NK-92 treated with Interleukin-12 subunit alpha and Interleukin-12 subunit beta, amount 100 ng/mL, for 24 hours (cell line): Measurements from ENCODE around the gene NDUFAF2.
"Not testable (repeated sequence)": the region's sequence is repeated elsewhere in the genome, so short reads cannot be mapped to it uniquely, and the experiment has no call there.

Source experiments
- DNase-seq: peaks from one replicate; lab custom pipeline; 2025; lab: John Stamatoyannopoulos, UW

The NDUFAF2 gene

DNA sequence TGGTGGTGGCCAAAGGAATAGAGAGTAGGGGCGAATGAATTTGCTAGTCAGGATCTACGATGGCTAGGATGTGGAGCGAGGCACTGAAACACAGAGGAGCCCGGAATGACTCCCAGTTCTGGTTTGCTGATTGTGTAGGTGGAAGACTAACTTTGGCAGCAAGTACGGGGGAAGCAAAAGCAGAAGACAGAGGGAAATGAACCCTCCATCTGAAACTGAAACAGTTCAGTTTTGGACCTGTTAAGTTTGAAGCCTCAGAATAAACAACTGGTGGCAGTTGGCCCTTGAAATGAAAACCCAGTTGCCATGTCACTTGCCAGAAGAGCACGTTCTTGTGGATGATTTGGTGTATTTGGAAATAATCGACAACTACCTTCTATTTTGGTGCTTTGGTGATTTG is 232.7 kb downstream of the NDUFAF2 start:
- DNase-seq, result no peak

DNA sequence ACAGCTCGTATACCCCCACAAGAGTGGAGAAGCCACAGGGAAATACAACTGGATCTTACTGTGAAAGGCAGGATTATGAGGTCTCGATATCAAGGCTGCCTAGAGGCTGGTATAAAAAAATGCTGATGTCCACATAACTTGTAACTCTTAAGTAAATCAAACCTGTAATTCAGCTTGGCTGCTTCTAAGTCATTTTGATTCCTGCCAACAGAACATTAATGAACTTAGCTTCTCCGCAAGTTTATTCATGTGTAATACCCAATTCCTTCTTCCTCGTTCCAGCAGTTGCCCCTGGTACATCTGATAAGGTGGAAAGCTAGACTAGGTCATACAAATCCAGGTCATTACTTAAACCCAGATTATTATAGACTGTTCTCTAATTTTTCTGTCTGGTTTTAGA is 233.7 kb downstream of the NDUFAF2 start:
- no peak for DNase-seq

DNA sequence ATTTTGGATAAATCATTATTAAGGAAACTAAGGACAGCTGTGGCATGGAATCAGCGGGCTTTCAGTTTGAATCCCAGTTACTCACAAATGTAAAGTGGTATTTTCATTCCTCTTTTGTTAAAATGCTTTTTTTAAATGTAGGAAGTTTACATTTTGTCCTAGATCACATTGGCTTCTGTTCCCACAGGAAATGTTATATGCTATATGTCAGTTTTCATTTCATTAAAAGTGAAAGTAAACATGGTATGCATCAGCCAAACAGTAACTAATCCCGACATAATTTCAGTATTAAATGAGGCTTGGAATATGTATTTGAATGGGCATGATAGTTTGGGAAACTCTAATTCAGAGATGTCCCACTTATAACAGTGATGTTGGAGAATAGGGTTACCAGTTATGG is 235.9 kb downstream of the NDUFAF2 start:
- DNase-seq, result no peak

DNA sequence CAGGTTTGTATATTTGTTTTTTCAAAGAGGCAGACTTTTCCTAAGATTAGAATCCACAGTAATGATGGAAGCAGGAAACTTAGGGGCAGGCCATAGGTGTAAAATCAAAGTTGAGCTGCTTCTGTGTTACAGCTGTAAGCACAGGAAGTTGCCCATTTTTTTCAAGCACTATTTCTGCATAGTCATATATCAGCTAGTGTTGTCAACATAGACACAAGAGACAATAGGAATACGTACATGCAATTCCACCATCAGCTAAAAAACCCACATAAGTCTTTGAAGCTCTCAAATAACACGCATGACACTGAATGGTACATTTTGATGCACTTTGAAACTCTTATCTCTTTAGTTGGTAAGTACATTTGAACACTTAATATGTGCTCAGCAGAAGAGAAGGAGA is 237.4 kb downstream of the NDUFAF2 start:
- DNase-seq, result no peak

DNA sequence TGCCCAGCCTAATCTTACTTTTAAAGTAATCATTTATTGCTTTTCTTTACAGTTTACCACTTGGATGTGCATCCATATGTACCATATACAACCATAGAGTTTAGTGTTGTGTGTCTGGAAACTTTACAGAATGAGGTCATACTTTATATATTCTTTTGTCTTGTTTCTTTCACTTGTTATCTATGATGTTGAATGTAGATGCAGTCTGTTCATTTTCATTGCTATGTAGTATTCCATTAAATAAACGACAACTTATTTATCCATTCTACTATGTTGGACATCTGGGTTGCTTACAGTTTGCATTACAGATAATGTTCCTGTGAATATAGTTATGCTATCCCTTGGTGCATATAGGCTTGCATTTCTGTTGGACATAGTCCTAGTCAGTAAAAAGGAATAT is 238.5 kb downstream of the NDUFAF2 start:
- DNase-seq, result no peak

DNA sequence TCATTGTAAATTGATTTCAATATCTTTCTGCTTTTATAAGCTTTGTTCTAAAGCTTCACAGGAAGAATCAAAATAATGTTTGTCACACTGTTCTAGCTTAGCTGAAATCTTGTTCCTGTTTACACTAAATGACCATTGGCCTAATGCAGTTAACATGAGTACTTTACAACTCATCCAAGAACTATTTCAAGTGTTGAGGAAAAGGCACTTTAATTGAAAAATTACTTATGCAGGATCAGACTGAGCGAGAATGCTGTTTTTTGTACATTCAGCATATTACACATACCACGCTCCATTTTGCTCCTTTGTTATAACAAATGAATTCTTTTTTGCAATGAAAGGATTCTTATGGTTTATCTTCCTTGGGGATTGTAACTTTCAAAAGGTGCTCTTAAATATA is 239.7 kb downstream of the NDUFAF2 start:
- no peak for DNase-seq

DNA sequence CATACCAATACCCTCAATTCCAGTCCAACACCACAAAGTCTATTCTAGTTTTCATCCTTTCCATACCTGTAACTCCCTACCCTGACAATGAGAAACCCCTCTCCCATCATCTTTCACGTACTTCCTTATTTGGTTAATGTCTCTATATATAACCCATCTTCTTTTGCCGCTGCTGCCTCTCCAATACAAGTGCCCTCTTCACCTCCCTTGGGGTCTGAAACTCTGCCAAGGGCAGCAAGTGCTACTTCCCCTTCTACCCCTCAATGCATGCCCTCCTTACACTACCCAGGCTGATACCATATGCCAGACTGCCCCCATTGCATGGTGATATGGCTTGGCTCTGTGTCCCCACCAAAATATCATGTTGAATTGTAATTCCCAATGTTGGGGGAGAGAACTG is 241.6 kb downstream of the NDUFAF2 start:
- DNase-seq, result no peak

DNA sequence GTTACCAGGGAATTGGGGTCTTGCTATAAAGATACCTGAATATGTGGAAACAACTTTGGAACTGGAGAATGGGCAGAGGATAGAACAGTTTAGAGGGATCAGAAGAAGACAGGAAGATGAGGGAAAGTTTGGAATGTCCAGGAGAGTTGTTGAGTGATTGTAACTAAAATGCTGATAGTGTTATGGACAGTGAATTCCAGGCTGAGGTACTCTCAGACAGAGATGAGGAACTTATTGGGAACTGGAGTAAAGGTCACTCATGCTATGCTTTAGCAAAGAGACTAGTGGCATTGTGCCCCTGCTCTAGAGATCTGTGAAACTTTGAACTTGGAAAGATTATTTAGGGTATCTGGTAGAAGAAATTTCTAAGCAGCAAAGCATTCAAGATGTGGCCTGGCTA is 242.3 kb downstream of the NDUFAF2 start:
- DNase-seq, result not testable (repeated sequence)

DNA sequence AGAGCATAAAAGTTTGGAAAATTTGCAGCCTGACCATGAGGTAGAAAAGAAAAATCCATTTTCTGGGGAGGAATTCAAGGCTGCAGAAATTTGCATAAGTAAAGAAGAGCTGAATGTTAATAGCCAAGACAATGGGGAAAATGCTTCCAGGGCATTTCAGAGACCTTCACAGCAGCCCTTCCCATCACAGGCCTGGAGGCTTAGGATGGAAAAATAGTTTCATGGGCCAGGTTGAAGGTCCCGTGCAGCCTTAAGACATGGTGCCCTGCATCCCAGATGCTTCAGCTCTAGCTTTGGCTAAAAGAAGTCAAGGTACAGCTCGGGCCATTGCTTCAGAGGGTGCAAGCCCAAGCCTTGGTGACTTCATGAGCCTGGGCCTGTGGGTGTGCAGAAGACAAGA is 242.8 kb downstream of the NDUFAF2 start:
- DNase-seq, result not testable (repeated sequence)

DNA sequence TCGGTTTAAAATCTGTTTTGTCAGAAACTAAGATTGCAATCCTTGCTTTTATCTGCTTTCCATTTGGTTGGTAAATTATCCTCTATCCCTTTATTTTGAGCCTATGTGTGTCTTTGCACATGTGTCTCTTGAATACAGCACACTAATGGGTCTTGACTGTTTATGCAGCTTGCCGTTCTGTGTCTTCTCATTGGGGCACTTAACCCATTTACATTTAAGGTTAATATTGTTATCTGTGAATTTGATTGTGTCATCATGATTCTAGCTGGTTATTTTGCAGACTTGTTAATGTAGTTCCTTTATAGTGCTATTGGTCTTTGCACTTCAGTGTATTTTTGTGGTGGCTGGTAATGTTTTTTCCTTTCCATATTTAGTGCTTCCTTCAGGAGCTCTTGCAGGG is 253.6 kb downstream of the NDUFAF2 start:
- no peak for DNase-seq

DNA sequence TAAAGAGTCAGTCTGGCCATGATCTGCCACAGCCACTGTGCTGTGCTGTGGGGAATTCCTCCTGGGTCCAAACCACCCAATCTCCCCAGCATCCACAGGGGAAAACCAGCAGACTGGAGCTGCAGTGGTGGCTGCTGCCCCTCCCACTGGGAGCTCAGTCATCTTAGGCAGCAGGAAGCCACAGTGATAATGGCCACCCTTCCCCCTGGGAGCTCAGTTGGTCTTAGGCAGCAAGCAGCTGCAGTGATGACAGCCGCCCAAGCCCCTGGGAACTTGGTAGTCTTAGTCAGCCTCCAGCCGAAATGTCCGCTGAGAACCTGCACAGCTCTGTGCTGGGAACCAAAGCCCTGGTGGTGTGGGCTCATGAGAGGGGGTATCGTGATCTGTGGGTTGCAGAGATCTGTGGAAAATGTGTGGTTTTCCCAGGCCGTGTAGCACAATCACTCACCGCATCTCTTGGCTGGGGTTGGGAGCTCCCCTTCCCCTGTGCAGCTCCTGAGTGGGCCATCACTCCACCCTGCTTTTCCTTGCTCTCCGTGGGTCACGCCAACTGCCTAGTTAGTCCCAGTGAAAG is 255.7 kb downstream of the NDUFAF2 start:
- DNase-seq, result no peak

DNA sequence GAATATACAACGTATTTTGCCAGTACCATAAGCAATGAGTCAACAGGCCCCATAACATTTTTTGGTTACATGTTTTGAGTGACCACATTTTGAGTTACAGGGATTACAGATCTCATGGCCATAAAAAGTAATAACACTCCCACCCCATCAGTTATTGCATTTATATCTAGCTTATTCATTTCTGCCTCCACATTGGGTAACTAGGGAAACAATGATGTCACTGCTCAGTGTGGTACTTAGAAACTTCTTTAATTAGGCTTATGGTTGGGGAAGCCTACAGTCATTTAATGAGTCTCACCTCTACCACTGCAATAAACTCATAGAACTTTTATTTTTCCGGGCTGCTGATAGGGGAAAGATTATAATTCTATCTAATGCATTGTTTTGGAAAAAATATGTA is 257.2 kb downstream of the NDUFAF2 start:
- DNase-seq, result no peak
